Measurements from ENCODE around the gene SLC9A1. TPM values are rescaled to one million over a fixed set of nuclear protein-coding genes. Genes with fewer than 3 reads are reported as not detected.

SLC9A1 gene
- total RNA-seq, 1 donor from 2014 or later, result 27.1 TPM

DNA sequence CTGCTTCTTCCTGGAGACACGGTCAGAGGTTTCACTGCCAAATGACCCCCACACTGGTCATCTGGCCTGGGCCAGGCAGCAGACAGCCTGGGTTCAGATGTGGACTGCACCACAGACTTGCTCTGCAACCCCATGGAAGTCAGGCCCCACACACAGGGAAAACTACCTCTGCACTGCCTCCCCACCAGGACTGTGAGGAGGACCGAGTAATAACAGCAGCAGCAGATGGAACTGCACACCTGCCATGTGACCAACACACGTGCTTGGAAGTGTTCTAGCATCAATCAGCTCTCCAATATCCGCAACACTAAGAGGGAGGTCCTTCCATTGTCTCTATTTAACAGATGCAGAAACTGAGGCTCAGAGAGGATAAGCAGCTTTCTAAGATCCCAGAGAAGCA lies 51.4 kb downstream of the SLC9A1 start:
- Mint-ChIP-seq H3K27me3 (ENCODE audit: low read depth) (no peaks in the 10 kb centered on the region), H3K36me3 (ENCODE audit: low read depth) (peaks cover 3% of the 10 kb centered on the region), H3K4me3 (no peak overlapping the region), H3K4me1 (peaks cover 28% of the 10 kb centered on the region), H3K9me3 (no peaks in the 10 kb centered on the region), H3K27ac (ENCODE audit: unreplicated experiment) (no peak overlapping the region)
- TF ChIP-seq, protein P1, sequence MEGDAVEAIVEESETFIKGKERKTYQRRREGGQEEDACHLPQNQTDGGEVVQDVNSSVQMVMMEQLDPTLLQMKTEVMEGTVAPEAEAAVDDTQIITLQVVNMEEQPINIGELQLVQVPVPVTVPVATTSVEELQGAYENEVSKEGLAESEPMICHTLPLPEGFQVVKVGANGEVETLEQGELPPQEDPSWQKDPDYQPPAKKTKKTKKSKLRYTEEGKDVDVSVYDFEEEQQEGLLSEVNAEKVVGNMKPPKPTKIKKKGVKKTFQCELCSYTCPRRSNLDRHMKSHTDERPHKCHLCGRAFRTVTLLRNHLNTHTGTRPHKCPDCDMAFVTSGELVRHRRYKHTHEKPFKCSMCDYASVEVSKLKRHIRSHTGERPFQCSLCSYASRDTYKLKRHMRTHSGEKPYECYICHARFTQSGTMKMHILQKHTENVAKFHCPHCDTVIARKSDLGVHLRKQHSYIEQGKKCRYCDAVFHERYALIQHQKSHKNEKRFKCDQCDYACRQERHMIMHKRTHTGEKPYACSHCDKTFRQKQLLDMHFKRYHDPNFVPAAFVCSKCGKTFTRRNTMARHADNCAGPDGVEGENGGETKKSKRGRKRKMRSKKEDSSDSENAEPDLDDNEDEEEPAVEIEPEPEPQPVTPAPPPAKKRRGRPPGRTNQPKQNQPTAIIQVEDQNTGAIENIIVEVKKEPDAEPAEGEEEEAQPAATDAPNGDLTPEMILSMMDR (conservative IDR thresholded peaks at IDR 0.05), result no peak
- DNase-seq (ENCODE audit: low read depth, low spot score), result no peak

DNA sequence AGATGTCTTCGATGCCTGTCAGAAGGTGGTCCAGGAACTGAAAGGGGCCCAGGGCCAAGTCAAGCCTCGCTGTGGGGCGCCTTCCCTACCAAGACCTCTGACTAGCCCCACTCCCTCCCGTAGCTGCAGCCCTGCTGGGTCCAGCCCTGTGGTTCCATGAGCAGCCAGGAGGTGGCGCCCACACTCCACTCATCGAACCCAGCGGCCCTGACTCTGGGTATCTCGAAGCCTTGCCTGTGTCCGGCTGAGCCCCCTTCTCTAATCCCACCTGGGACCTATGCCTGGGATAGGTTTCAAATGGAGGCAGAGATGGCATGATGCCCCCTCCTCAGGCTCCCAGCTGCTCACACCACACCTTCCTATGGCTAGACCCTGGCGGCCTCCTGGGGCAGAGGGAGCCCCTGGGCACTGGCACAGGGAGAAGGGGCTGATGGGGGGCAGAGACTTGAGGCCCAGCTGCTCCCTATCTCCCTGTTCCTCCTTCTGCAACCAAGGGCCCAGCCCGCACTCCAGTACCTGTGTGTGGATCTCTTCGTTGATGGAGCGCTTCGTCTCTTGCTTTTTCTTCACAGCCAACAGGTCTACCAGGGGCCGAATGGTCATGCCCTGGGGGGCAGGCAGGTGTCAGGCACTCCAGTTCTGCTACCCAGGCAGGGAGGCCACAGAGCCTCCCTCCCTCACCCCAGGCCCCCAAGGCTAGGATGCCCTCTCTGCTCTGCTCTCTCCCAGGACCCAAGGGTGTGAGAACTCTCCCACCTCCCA lies 52.0 kb downstream of the SLC9A1 start:
- peaks cover 30% of the 10 kb centered on the region for H3K4me1 Mint-ChIP-seq
- TF ChIP-seq, protein P1 (conservative IDR thresholded peaks at IDR 0.05), result peak; percentile 93
- DNase-seq (ENCODE audit: low read depth, low spot score), result peak; percentile 97
- peaks cover 3% of the 10 kb centered on the region for H3K36me3 Mint-ChIP-seq (ENCODE audit: low read depth)
- no peak overlapping the region for H3K27ac Mint-ChIP-seq (ENCODE audit: unreplicated experiment)
- H3K4me3 Mint-ChIP-seq, result no peak overlapping the region
- H3K9me3 Mint-ChIP-seq, result no peaks in the 10 kb centered on the region
- no peaks in the 10 kb centered on the region for H3K27me3 Mint-ChIP-seq (ENCODE audit: low read depth)

DNA sequence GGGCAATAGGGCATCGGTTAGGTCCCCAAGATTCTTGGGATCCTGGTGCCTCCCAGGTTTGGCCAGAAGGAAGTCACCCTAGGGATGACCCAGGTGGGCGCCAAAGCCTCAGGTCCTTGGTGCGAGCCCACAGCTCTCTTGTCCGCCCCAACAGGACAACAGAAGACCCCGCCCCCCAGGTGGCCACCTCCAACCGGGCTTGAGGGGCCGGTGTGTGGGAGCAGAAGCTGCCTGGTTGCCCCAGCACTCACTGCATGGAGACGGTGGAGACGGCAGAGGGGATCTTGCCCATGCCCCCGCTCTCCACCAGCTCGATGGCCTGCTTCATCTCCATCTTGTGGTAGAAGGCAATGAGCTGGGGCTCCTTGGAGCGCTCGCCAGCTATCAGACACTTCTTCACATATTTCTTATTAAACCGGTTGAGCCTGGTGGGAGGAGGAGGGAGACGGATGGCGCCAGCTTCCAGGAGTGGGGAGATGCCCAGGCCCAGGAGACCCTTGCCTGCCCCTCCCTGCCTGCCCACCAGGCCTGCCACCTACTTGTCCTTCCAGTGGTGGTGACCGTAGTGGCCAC lies 52.7 kb downstream of the SLC9A1 start:
- Mint-ChIP-seq H3K9me3 (no peaks in the 10 kb centered on the region), H3K27ac (ENCODE audit: unreplicated experiment) (no peak overlapping the region), H3K36me3 (ENCODE audit: low read depth) (peaks cover 3% of the 10 kb centered on the region), H3K4me3 (no peak overlapping the region), H3K27me3 (ENCODE audit: low read depth) (no peaks in the 10 kb centered on the region), H3K4me1 (peaks cover 33% of the 10 kb centered on the region)
- TF ChIP-seq, protein P1 (conservative IDR thresholded peaks at IDR 0.05), result no peak
- no peak for DNase-seq (ENCODE audit: low read depth, low spot score)

DNA sequence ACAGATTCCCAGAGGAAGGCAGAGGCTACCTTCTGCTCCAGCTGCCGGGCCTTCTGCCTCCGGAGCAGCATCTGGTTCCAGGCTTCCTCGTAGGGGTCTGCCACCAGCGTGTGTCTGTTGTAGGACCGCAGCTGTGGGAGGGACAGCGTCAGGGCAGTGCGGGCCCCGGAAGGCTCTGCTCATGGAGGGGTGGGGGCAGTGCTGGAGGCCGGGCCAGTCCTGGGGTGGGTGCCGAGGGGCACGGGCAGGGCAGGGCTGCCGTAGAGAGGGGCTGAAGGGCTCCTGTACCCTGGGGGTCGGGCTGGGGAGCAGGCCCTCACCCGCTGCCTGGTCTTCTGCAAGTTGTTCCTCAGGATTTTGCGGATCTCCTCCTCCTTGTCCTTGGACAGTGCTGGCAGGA lies 53.2 kb downstream of the SLC9A1 start:
- H3K4me3 Mint-ChIP-seq, result no peak overlapping the region
- peaks cover 3% of the 10 kb centered on the region for H3K36me3 Mint-ChIP-seq (ENCODE audit: low read depth)
- H3K27ac Mint-ChIP-seq (ENCODE audit: unreplicated experiment), result peak overlapping the region; percentile 19
- no peak for DNase-seq (ENCODE audit: low read depth, low spot score)
- H3K9me3 Mint-ChIP-seq, result no peaks in the 10 kb centered on the region
- peaks cover 32% of the 10 kb centered on the region for H3K4me1 Mint-ChIP-seq
- TF ChIP-seq, protein P1 (conservative IDR thresholded peaks at IDR 0.05), result no peak
- H3K27me3 Mint-ChIP-seq (ENCODE audit: low read depth), result no peaks in the 10 kb centered on the region

DNA sequence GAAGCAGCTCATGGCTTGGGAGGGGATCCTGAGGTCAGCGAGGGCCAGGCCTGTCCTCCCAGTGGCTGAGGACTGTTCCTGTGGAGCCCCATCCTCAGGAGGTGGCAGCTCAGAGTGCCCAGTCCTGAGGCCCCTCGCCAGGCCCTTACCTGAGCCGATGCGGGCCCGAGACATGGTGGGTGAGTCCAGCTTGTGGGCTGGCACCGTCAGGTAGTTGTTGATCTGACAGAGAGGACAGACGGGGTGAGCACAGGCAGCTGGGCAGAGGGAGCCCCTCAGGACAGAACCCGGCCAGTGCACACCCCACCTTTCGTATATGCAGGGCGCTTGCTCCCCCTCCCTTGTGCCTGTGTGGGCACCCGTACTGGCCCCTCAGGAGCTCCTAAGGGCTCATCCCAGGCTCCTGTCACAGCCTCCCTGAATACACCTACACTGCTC lies 53.9 kb downstream of the SLC9A1 start:
- Mint-ChIP-seq H3K4me3 (no peak overlapping the region), H3K4me1 (peaks cover 25% of the 10 kb centered on the region), H3K27ac (ENCODE audit: unreplicated experiment) (no peak overlapping the region), H3K36me3 (ENCODE audit: low read depth) (peaks cover 3% of the 10 kb centered on the region), H3K9me3 (no peaks in the 10 kb centered on the region), H3K27me3 (ENCODE audit: low read depth) (no peaks in the 10 kb centered on the region)
- DNase-seq (ENCODE audit: low read depth, low spot score), result no peak
- TF ChIP-seq, protein P1 (conservative IDR thresholded peaks at IDR 0.05), result no peak

Data from neural crest cell (in vitro differentiated cells).